ENCODE measurements around the gene DPYSL5. TPM values are rescaled to one million over a fixed set of nuclear protein-coding genes. Genes with fewer than 3 reads are reported as not detected.

The DPYSL5 gene
- polyA plus RNA-seq, 2 of the 4 experiments (the other 2 are of a cell fraction), result 2.5 to 8.2 TPM

DNA sequence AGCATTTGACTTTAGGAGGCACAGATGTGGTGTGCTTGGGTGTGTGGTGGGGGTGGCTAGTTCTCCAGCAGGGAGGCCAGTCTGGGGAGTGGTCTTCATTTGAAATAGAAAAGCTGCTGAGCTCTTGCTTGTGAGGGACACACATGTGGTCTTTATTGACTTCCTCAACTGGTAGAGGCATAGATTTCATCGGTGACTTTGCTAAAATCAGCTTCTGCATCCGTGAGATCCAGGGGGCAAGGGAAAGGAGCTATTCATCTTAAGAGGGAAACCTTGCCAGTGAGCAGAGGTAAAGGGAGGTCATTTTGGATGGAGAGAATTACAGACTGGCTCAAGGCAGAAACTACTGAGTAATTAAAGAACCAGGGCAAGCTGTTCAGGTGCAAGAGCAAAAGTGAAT, 127.2 kb downstream of the DPYSL5 start (continued):
- TF ChIP-seq, protein P1, sequence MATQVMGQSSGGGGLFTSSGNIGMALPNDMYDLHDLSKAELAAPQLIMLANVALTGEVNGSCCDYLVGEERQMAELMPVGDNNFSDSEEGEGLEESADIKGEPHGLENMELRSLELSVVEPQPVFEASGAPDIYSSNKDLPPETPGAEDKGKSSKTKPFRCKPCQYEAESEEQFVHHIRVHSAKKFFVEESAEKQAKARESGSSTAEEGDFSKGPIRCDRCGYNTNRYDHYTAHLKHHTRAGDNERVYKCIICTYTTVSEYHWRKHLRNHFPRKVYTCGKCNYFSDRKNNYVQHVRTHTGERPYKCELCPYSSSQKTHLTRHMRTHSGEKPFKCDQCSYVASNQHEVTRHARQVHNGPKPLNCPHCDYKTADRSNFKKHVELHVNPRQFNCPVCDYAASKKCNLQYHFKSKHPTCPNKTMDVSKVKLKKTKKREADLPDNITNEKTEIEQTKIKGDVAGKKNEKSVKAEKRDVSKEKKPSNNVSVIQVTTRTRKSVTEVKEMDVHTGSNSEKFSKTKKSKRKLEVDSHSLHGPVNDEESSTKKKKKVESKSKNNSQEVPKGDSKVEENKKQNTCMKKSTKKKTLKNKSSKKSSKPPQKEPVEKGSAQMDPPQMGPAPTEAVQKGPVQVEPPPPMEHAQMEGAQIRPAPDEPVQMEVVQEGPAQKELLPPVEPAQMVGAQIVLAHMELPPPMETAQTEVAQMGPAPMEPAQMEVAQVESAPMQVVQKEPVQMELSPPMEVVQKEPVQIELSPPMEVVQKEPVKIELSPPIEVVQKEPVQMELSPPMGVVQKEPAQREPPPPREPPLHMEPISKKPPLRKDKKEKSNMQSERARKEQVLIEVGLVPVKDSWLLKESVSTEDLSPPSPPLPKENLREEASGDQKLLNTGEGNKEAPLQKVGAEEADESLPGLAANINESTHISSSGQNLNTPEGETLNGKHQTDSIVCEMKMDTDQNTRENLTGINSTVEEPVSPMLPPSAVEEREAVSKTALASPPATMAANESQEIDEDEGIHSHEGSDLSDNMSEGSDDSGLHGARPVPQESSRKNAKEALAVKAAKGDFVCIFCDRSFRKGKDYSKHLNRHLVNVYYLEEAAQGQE (IDR thresholded peaks at IDR 0.05), result no peak
- no peak for TF ChIP-seq CBX2 (IDR thresholded peaks at IDR 0.05; ENCODE audit: borderline replicate concordance, low read depth)

- ATAC-seq, result no peak
- H3K4me2 ChIP-seq, result no peak overlapping the region
- no peak overlapping the region for H3K27ac ChIP-seq
- ChIA-PET CTCF (interaction anchor here (0.7 to 6.5 kb wide), 10 partner anchors 10 to 129 kb away, joined by 3 to 53 read pairs (median 4); partner anchors contain the start of gene AGBL5), POLR2A (no interaction called here)
- TF ChIP-seq JUN (IDR thresholded peaks at IDR 0.05) (no peak), CBX2 (IDR thresholded peaks at IDR 0.05; ENCODE audit: borderline replicate concordance, low read depth) (no peak), FOSB (CRISPR knock-in tag; IDR thresholded peaks at IDR 0.05) (no peak), ZC3H11A (IDR thresholded peaks at IDR 0.05) (no peak), MAX (IDR thresholded peaks at IDR 0.05) (no peak), KDM1A (IDR thresholded peaks at IDR 0.05; ENCODE audit: low read depth) (no peak), SREBF2 (IDR thresholded peaks at IDR 0.05) (no peak), CEBPB (IDR thresholded peaks at IDR 0.05) (no peak), EP300 (IDR thresholded peaks at IDR 0.05) (no peak), EHF (CRISPR knock-in tag; IDR thresholded peaks at IDR 0.05) (no peak), PHF8 (IDR thresholded peaks at IDR 0.05; ENCODE audit: borderline replicate concordance, low read depth) (no peak)
- TF ChIP-seq, protein P2, sequence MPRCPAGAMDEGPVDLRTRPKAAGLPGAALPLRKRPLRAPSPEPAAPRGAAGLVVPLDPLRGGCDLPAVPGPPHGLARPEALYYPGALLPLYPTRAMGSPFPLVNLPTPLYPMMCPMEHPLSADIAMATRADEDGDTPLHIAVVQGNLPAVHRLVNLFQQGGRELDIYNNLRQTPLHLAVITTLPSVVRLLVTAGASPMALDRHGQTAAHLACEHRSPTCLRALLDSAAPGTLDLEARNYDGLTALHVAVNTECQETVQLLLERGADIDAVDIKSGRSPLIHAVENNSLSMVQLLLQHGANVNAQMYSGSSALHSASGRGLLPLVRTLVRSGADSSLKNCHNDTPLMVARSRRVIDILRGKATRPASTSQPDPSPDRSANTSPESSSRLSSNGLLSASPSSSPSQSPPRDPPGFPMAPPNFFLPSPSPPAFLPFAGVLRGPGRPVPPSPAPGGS (IDR thresholded peaks at IDR 0.05), result no peak
- no peak for FAIRE-seq
- no peak overlapping the region for H3K4me3 ChIP-seq
- DNase-seq (ENCODE audit: low read depth in 1 of 2, low spot score in 1 of 2), result no peak
- H3K9me3 ChIP-seq, result no peaks in the 10 kb centered on the region
- H3K4me1 ChIP-seq, result peaks cover 10% of the 10 kb centered on the region; the same call in 2 of the 3 replicates
- WGBS (ENCODE audit: missing lambda C conversion rate), result 41% methylated on average over 1 of the region's 1 CpG
These were observed 127.7 kb downstream of the DPYSL5 start for GRCh38 chr2:26975656-26976055.

GRCh38 chr2:26976237-26976636, 128.3 kb downstream of the DPYSL5 start:
- no peaks in the 10 kb centered on the region for H3K9me3 ChIP-seq
- ChIA-PET POLR2A (no interaction called here), CTCF (interaction anchor here (0.6 to 6.5 kb wide), 9 partner anchors 9 to 194 kb away, joined by 3 to 53 read pairs (median 4); no protein-coding TSS in a partner anchor)
- H3K4me2 ChIP-seq, result no peak overlapping the region
- no peak for FAIRE-seq
- WGBS (ENCODE audit: missing lambda C conversion rate), result 68% methylated on average over 5 of the region's 5 CpGs
- no peak overlapping the region for H3K4me3 ChIP-seq
- H3K4me1 ChIP-seq, result peaks cover 7% of the 10 kb centered on the region; the same call in 2 of the 3 replicates
- DNase-seq (ENCODE audit: low read depth in 1 of 2, low spot score in 1 of 2), result no peak
- H3K27ac ChIP-seq, result no peak overlapping the region
- TF ChIP-seq CHD4 (IDR thresholded peaks at IDR 0.05; ENCODE audit: borderline replicate concordance), result no peak
- no peak for ATAC-seq

DNA sequence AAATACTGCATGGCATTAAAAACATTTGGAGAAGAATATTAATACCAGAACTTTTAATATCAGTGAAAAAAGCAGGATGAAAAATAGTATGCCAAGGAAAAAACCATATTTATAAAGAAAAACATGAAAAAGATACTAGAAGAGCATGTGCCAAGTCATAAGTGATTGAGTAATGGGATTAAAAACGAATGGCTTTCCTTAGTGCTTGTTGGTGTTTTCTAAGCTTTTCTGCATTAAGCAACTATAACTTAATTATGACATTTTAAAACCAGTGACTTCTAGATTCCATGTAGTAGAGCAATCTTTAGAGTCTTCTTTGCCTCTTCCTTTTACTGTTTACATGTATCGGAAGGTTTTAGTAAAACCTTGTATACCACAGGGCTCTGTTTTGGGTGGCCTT, 129.1 kb downstream of the DPYSL5 start:
- Histone ChIP-seq H3K4me1 (peaks cover 5% of the 10 kb centered on the region; the same call in 2 of the 3 replicates), H3K4me3 (no peak overlapping the region), H3K4me2 (no peak overlapping the region), H3K27ac (no peak overlapping the region), H3K9me3 (no peaks in the 10 kb centered on the region)
- FAIRE-seq (no peak), DNase-seq (ENCODE audit: low read depth in 1 of 2, low spot score in 1 of 2) (no peak), ATAC-seq (no peak)
- TF ChIP-seq HEYL (CRISPR knock-in tag; IDR thresholded peaks at IDR 0.05) (no peak), EHF (CRISPR knock-in tag; IDR thresholded peaks at IDR 0.05) (no peak), CHD2 (IDR thresholded peaks at IDR 0.05; ENCODE audit: low read length, partially characterized antibody) (no peak), MYC (IDR thresholded peaks at IDR 0.05; ENCODE audit: borderline replicate concordance, low read length) (no peak), CBX2 (IDR thresholded peaks at IDR 0.05; ENCODE audit: borderline replicate concordance, low read depth) (no peak), POLR2A (IDR thresholded peaks at IDR 0.05; ENCODE audit: low read length) (no peak), FOSL2 (IDR thresholded peaks at IDR 0.05) (no peak), FOSL2 (CRISPR knock-in tag; IDR thresholded peaks at IDR 0.05) (no peak), NFE2L2 (conservative IDR thresholded peaks at IDR 0.05; ENCODE audit: low read length) (no peak), HOXA7 (CRISPR knock-in tag; IDR thresholded peaks at IDR 0.05) (no peak), KDM1A (IDR thresholded peaks at IDR 0.05; ENCODE audit: low read depth) (no peak), BHLHE40 (IDR thresholded peaks at IDR 0.05; ENCODE audit: low read depth, low read length) (no peak)
- ChIA-PET POLR2A (interaction anchor here (1.3 kb wide), 1 partner anchor 9 kb away, joined by 3 read pairs; no protein-coding TSS in a partner anchor), CTCF (interaction anchor here (0.8 to 6.5 kb wide), 6 partner anchors 8 to 130 kb away, joined by 3 to 53 read pairs (median 11); no protein-coding TSS in a partner anchor)
- WGBS (ENCODE audit: missing lambda C conversion rate), result 71% methylated on average over 2 of the region's 2 CpGs

Data from A549 (cell line).